Central memory CD8-positive, alpha-beta T cell (primary cell): ENCODE measurements around the gene TAS2R46.

Source experiments
- ATAC-seq: fragments of 150-1000 bp; cut with Tn5 transposase; replicated peaks from 2 replicates; pipeline ENCODE4 v1.10.0; 2022; ENCODE audit warnings: mild to moderate bottlenecking, moderate FRiP score, moderate number of reproducible peaks; ENCODE audit not compliant: poor library complexity, severe bottlenecking; ENCODE audit errors: extremely low read depth
- DNase-seq, 2 donors: peaks; one replicate each; pipeline ENCODE4 v3.0.0; 2021; ENCODE audit warnings: low spot score in 2 of 2
- H3K27ac Mint-ChIP-seq: one replicate; pipeline ENCODE4 v1.8.0; 2022; ENCODE audit warnings: low read depth, mild to moderate bottlenecking, moderate library complexity, mixed read lengths
- H3K27me3 Mint-ChIP-seq: one replicate; pipeline ENCODE4 v1.8.0; 2022; ENCODE audit warnings: mixed read lengths
- H3K36me3 Mint-ChIP-seq: one replicate; pipeline ENCODE4 v1.8.0; 2022; ENCODE audit warnings: mild to moderate bottlenecking, moderate library complexity, mixed read lengths; ENCODE audit not compliant: insufficient read depth
- H3K4me1 Mint-ChIP-seq: one replicate; pipeline ENCODE4 v1.8.0; 2022; ENCODE audit warnings: mixed read lengths
- H3K4me3 Mint-ChIP-seq: one replicate; pipeline ENCODE4 v1.8.0; 2022; ENCODE audit warnings: mild to moderate bottlenecking, moderate library complexity, mixed read lengths
- H3K9me3 Mint-ChIP-seq: one replicate; pipeline ENCODE4 v1.8.0; 2022; ENCODE audit warnings: mixed read lengths

Gene TAS2R46

DNA sequence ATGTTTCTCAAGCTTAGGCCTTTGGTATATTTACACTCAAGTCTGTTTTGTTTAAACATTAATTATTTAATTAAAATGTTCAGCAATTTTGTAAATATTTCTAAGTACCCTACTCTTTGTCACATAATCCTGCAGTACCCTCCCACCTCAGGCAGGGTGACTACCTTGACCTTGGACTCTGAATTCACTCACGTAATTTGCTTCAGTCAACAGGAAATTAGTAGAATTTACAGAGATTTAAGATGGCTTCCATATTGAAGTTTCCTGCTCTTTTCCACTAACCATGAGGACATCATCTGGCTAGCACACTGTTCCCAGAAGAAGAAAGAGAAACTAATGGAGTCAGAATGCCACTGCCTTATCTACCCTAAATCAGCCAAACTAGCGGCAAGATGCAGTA is 38.7 kb downstream of the TAS2R46 start:
- peaks cover 5% of the 10 kb centered on the region for H3K36me3 Mint-ChIP-seq
- no peaks in the 10 kb centered on the region for H3K27me3 Mint-ChIP-seq
- DNase-seq: no peak
- no peaks in the 10 kb centered on the region for H3K4me1 Mint-ChIP-seq
- no peak overlapping the region for H3K27ac Mint-ChIP-seq
- ATAC-seq: no peak
- peaks cover 6% of the 10 kb centered on the region for H3K9me3 Mint-ChIP-seq
- no peak overlapping the region for H3K4me3 Mint-ChIP-seq

DNA sequence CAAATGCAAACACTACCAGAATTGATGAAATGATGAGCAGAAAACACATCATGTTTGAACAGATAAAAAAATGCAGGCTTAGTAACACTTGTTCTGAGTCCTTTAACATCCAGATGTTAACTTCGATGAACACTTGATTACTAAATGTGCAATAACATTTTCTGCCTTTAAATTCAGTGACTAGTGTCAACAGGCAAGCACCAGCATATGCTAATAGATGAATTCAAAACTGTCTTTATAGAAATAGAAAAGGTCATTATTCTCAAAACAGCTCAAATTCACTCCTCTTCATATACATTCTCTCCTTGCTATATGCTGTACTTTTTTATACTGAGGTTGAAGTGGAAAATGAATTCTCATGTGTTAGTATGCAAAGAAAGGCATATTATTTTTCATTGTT is 39.6 kb downstream of the TAS2R46 start, which contains the start of gene TAS2R19:
Gene TAS2R19 (minus strand): TSS at position 101 of the 400 bp plus-strand sequence. CDS start 49 bp downstream, at position 52.
- Mint-ChIP-seq H3K27me3 (no peaks in the 10 kb centered on the region), H3K4me3 (no peak within 1 kb of the TSS), H3K27ac (no peak within 1 kb of the TSS), H3K9me3 (peaks cover 6% of the 10 kb centered on the region), H3K36me3 (peaks cover 5% of the 10 kb centered on the region), H3K4me1 (no peaks in the 10 kb centered on the region)
- ATAC-seq (no peak), DNase-seq (no peak)

DNA sequence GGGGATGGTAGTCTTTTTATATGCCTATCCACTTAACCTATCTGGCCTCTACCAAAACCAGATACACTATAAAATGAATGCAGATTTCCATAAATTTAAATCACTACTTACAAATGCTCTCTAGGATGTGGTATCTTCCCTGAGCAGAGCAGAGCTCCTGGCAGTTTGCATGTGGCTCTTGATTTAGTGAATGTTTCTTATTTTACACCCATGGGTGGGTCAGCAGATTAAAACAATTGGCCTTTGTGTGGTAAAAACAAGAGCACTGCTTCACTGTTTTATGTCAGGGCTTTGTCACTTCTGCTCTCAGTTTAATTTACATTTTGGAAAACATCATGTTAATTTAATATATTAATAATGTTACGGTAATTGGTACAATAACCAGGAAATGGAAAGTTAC is 45.2 kb downstream of the TAS2R46 start:
- Mint-ChIP-seq H3K4me3 (no peak overlapping the region), H3K9me3 (no peaks in the 10 kb centered on the region), H3K36me3 (no peaks in the 10 kb centered on the region), H3K27me3 (no peaks in the 10 kb centered on the region), H3K4me1 (no peaks in the 10 kb centered on the region), H3K27ac (no peak overlapping the region)
- DNase-seq (no peak), ATAC-seq (no peak)

DNA sequence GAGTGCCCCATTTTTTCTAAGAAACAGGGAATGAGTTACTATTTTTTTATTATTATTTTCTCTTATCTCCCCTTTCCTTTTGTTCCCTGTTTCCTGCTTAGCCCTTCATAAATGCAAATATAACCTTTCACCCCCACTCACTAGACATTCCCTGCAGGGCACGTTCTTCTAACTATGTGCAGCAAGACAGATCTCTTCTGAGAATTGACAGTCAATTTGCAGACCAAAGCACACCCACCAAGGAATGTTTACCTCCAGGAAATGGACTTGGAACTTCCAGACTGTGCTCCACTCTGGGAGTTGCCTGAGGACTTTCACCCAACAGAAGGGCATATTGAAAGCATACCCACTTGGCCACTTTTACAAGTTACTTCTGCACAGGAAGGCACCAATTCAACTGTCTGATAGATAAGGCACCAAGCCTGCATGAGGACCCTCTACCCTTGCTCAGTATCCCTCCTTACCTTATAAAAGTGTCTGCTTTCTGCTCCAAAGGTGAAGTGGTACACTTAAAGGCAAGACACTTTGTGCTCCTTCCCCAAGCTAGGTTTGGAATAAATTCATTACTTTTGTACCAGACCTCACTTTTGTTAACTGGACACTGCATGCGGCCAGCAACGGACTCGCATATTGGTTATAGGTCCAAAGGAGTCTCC is 46.2 kb downstream of the TAS2R46 start:
- no peak for ATAC-seq

DNA sequence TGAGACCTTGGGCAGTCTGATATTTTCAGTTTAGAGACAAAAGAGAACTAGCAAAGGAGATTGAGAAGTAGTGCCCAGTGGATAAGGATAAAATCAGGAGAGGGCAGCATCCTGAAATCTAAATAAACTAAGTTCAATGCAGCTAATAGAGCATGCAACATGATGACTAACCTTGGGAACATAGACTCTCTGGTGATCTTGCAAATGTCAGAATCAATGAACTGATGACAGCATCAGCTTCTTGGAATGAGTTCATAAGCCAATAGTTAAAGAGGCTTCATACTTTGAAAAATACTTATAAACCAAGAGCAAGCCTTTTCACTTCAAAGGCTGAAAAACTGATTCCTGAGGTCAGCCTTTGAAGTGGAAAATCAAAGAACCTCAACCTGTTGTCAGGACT is 47.9 kb downstream of the TAS2R46 start:
- H3K27me3 Mint-ChIP-seq: no peaks in the 10 kb centered on the region
- no peak for DNase-seq
- H3K4me1 Mint-ChIP-seq: no peaks in the 10 kb centered on the region
- H3K27ac Mint-ChIP-seq: no peak overlapping the region
- no peaks in the 10 kb centered on the region for H3K9me3 Mint-ChIP-seq
- no peaks in the 10 kb centered on the region for H3K36me3 Mint-ChIP-seq
- no peak for ATAC-seq
- H3K4me3 Mint-ChIP-seq: no peak overlapping the region

More for the DNA sequence above, 46.2 kb downstream of the TAS2R46 start:
- no peaks in the 10 kb centered on the region for H3K36me3 Mint-ChIP-seq
- no peaks in the 10 kb centered on the region for H3K4me1 Mint-ChIP-seq
- DNase-seq: no peak
- H3K9me3 Mint-ChIP-seq: no peaks in the 10 kb centered on the region
- H3K4me3 Mint-ChIP-seq: no peak overlapping the region
- H3K27ac Mint-ChIP-seq: no peak overlapping the region
- H3K27me3 Mint-ChIP-seq: no peaks in the 10 kb centered on the region
